LNCaP clone FGC (cell line): ENCODE results near the gene NTNG2.

Experiments
- DNase-seq: peaks from one replicate; pipeline ENCODE4 v3.0.0-alpha.2; 2011; ENCODE audit warnings: low read depth
- H3K4me3 ChIP-seq: 2 replicates; pipeline ENCODE4 v1.5.1; 2011; ENCODE audit warnings: mild to moderate bottlenecking, low read depth, low read length, control low read depth
- CTCF ChIP-seq: IDR thresholded peaks from 2 replicates; pipeline ENCODE4 v1.5.1; 2012; ENCODE audit warnings: mild to moderate bottlenecking; ENCODE audit not compliant: control insufficient read depth, insufficient read depth; ENCODE audit errors: extremely low read depth

NTNG2 gene

GRCh38 chr9:132192728-132193127, 30.9 kb downstream of the NTNG2 start:
- no peak for DNase-seq
- H3K4me3 ChIP-seq = no peak overlapping the region
- no peak for TF ChIP-seq CTCF

GRCh38 chr9:132193227-132194124, 31.6 kb downstream of the NTNG2 start:
- no peak for DNase-seq
- H3K4me3 ChIP-seq = no peak overlapping the region
- TF ChIP-seq CTCF = no peak

GRCh38 chr9:132194508-132194907, 32.6 kb downstream of the NTNG2 start:
- no peak overlapping the region for H3K4me3 ChIP-seq
- no peak for DNase-seq
- TF ChIP-seq CTCF = no peak

GRCh38 chr9:132197315-132197714, 35.5 kb downstream of the NTNG2 start:
- no peak overlapping the region for H3K4me3 ChIP-seq
- no peak for TF ChIP-seq CTCF
- DNase-seq = no peak

GRCh38 chr9:132197856-132198550, 36.1 kb downstream of the NTNG2 start:
- no peak for DNase-seq
- TF ChIP-seq CTCF = no peak
- no peak overlapping the region for H3K4me3 ChIP-seq

- no peak overlapping the region for H3K4me3 ChIP-seq
- DNase-seq = no peak
- no peak for TF ChIP-seq CTCF
Measured at GRCh38 chr9:132199056-132199455, 37.2 kb downstream of the NTNG2 start.

- H3K4me3 ChIP-seq = no peak overlapping the region
- no peak for DNase-seq
- no peak for TF ChIP-seq CTCF
Measured at GRCh38 chr9:132200706-132201105, 38.8 kb downstream of the NTNG2 start.
